GM21381 (cell line): ENCODE measurements around the gene MAP4K3.

Source experiments
- ATAC-seq: cut with Tn5 transposase; IDR thresholded peaks from one replicate; pipeline ENCODE4 v1.9.1; 2021; ENCODE audit warnings: mild to moderate bottlenecking, moderate library complexity; ENCODE audit not compliant: unreplicated experiment

Gene MAP4K3

DNA sequence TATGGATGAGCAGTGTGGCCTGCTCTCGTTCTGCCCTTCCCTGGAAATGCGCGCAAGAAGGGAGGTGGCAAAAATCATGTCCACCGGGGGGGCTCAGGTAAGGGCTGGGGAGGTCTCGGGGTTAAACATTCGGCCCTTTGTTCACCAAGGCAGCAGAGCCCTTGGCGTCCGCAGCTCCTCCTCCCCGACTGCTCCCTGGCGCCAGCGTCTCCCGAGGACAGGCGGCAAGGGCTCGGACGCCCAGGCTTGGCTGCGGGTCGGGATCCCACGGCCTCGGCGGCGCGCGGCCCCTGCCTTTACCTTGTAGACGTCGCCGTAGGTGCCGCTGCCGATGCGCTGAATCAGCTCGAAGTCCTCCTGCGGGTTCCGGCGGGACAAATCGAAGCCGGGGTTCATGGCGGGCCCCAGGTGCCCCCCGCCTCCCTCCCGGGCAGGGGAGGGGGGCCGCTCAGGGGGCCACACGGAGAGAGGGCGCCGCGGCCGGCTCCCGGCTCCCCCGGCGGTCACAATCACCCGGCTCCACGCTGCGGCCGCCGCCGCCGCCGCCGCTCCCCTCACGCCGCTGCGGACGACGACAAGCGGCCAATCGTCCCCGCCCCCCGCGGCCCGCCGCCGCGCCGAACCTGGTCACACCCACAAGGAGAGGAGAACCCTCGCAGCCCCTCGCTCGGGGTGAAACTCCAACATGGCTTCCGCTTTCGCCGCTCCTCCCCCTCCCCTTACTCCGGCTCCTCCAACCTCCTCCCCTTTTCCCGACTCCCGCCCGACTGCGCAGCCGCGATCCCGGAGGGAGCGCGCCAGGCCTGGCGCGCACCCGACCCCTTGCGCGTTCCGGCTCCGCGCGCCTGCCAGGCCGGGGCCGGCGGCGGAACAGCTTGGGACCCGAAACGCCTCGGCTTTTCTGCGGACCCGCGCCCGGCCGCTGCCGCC lies at the start of gene MAP4K3:
MAP4K3 (minus strand) TSS at position 694 of the 930 bp plus-strand sequence; CDS start at position 396, 298 bp downstream.
- ATAC-seq: peak; percentile 78

DNA sequence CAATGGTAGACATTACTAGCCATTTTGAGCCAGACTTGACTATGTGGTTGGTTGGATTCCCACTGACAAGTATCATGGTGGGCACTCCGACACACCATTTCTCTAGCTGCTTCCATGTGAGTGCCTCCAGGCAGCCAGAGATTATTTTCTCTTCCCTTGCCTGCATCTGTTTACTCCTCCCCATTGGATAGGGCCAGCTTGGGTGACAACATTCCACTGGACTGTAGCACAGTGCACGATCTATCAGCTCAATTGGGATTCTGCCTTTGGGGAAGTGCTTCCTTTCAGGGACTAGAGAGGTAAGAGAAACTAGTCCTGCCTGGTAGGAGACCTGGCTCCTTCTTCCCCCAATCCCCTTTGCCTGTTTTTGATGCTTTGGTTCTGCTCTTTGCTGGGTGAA lies 49.0 kb upstream of the MAP4K3 start:
- no peak for ATAC-seq

- ATAC-seq: no peak
Measured at GRCh38 chr2:39484620-39485495, 47.8 kb upstream of the MAP4K3 start.

- ATAC-seq: no peak
Measured at GRCh38 chr2:39484206-39484605, 47.1 kb upstream of the MAP4K3 start.

DNA sequence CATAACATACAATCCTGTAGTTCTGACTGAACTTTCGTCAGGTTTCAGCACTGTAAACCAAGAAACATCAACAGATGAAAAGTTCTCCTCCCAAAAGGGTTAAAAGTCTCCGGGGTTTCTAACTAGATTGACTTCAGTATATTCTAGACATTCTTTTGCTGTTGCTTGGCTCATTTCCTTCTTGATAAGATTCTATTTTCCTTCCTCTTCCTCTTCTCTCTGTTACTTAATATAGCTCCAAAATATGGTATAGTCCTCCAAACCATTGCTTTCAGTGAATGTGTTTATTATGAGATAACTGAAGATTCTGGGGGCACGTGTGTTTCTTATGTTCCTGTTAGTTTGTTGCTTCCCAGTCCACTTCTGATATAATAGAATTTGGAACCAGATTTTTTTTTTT lies 46.4 kb upstream of the MAP4K3 start:
- ATAC-seq: no peak

DNA sequence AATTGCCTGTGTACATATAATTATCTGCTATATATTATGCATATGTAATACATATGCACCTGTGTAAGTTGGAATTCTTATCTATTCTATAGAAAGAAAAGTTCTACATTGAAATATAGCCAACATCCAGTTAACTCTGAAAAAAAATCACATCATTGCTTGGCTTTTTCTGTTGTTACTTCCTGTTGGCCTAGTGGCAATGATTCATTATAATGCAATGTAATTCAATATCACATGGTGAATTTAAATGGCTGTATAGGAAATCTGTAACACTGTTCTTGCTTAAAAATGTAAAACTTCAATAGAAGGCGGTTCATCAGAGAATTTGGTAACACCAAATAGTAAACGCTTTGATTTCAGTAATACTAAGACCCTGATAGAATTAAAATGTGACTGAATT lies 44.5 kb upstream of the MAP4K3 start:
- no peak for ATAC-seq

DNA sequence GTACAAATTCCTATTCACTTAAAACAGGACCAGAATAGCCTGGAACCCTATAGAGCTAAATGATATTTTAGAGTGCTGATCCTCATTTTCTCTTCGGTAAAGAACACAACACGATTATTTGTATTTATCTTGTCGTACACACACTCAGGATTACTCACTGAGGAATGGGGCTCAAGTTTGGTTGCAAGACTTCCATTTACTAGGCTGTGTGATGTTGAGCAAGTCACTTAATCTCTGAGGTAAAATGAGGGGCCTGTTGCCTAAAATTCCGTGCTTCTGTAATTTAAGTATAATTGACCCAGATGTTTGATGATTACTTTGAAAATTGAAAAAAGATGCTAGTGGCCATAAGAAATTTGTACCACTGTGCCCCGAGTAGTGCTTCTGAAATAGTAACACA lies 42.6 kb upstream of the MAP4K3 start:
- ATAC-seq: no peak

- no peak for ATAC-seq
Measured at GRCh38 chr2:39479053-39479670, 42.1 kb upstream of the MAP4K3 start.

GRCh38 chr2:39476524-39476923 lies 39.4 kb upstream of the MAP4K3 start:
- ATAC-seq: peak; percentile 88

GRCh38 chr2:39475006-39475405 lies 37.9 kb upstream of the MAP4K3 start:
- ATAC-seq: no peak

- peak; percentile 60 for ATAC-seq
Measured at GRCh38 chr2:39470580-39470979, 33.5 kb upstream of the MAP4K3 start.

GRCh38 chr2:39469807-39470206 lies 32.7 kb upstream of the MAP4K3 start:
- peak; percentile 85 for ATAC-seq

- no peak for ATAC-seq
Measured at GRCh38 chr2:39468579-39469451, 31.7 kb upstream of the MAP4K3 start.

GRCh38 chr2:39466311-39466710 lies 29.2 kb upstream of the MAP4K3 start:
- no peak for ATAC-seq

- ATAC-seq: no peak
Measured at GRCh38 chr2:39464864-39465263, 27.8 kb upstream of the MAP4K3 start.

DNA sequence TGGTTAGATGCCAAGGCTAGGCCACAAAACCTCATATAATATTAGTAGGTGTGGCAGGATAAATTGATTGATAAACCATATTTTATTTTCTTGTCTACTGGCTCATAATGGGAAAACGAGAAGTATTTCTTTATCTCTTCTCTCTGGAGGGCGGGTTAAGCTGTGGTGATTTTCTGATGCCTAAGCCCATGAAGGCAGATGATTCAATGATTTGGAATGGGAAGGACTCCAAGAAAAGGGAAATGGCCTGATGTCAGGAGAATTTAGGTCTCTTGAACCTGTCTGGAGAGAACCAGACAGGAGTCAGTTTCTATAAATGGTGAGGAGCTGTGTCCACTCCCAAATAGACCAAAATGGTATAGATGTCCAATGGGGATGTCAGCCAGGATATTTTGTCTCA lies 18.7 kb upstream of the MAP4K3 start:
- ATAC-seq: no peak

GRCh38 chr2:39452396-39452795 lies 15.3 kb upstream of the MAP4K3 start:
- ATAC-seq: no peak

DNA sequence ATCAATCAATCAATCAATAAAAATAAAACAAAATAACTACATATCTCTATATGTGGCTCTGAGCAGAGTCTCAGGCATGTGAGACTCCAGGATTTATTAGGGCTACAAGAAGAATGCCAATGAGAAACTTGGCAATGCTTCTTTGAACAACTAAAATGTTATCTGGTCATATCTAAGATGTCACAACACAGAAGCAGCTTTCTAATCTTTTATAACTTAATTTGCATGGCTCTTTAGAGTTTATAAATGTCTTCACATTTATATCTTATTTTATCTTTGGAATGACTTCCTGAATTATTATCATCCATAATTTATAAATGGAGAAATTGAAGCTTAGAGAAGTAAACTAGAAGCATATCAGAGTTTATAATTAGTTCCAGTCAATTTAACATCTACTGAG lies 14.9 kb upstream of the MAP4K3 start:
- no peak for ATAC-seq

GRCh38 chr2:39448169-39448502 lies 11.1 kb upstream of the MAP4K3 start:
- ATAC-seq: no peak
